HG03025 (cell line): ENCODE measurements around the gene EMX2.
"Not testable (repeated sequence)": the region's sequence is repeated elsewhere in the genome, so short reads cannot be mapped to it uniquely, and the experiment has no call there.

Source experiments
- ATAC-seq: cut with Tn5 transposase; IDR thresholded peaks from one replicate; pipeline ENCODE4 v1.9.1; 2021; ENCODE audit warnings: mild to moderate bottlenecking, moderate library complexity; ENCODE audit not compliant: unreplicated experiment, low FRiP score

EMX2 gene

DNA sequence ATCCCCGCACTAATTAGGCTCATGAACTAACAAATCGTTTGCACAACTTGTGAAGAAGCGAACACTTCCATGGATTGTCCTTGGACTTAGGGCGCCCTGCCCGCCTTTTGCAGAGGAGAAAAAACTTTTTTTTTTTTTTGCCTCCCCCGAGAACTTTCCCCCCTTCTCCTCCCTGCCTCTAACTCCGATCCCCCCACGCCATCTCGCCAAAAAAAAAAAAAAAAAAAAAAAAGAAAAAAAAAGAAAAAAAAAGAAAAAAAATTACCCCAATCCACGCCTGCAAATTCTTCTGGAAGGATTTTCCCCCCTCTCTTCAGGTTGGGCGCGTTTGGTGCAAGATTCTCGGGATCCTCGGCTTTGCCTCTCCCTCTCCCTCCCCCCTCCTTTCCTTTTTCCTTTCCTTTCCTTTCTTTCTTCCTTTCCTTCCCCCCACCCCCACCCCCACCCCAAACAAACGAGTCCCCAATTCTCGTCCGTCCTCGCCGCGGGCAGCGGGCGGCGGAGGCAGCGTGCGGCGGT is at the start of gene EMX2:
Gene EMX2 (plus strand): TSS at position 41 of the 519 bp plus-strand sequence. CDS start 522 bp downstream, outside the sequence.
- no peak for ATAC-seq

DNA sequence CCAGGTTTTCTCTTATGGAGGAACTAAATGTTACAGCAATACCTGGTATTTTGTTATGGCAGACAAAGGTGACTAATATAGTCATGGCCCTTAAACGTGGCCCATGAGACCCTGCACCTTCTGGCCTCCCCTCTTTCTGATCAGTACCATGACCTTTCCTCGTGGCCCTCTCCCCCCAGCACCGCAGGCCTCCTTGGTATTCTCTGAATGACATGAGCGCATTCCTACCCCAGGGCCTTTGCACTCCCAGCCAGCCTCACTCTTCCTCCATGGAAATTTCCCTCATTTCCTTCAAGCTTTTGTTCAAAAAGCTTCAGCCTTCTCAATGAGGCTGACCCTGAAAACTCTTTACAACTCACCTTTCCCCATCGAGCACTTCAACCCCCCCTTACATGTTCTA is 46.5 kb upstream of the EMX2 start:
- no peak for ATAC-seq

DNA sequence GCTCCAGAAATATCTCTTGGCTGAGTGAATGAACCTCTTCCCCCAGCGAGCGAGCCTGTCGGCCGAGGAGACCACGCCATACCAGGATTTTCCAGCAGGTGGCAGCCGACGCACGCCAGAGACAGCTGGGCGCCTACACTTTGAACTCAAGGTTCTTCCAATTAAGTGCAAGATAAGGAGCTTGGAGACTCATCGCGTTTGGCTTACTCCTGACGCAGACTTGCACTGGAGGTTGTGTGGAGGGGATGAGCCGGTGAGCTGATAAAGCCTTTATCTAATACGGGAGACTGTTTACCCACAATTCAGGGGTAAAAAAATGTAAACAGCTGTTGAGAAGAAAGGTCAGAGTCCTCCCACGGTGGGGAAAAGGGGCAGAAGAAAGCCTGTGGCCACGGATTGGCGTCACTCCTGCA is 45.9 kb upstream of the EMX2 start:
- ATAC-seq = peak; percentile 61

DNA sequence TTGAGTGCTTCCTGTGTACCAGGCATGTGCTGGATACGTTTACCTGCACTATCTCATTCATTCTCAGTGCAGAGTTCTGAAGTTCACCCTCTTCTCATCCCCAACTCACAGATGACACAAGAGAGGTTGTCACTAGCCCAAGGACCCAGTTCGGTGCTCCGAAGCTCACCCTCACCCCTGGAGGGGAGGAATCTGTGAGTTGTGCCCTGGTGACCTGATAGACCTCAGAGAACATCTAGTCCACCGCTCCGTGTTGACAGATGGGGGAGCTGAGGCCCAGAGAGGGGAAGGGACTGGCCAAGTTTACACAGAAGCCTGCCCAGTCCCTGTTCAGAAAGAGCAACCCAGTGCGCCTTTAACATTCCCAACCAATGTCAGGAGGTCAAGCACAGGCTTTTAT is 44.8 kb upstream of the EMX2 start:
- no peak for ATAC-seq

DNA sequence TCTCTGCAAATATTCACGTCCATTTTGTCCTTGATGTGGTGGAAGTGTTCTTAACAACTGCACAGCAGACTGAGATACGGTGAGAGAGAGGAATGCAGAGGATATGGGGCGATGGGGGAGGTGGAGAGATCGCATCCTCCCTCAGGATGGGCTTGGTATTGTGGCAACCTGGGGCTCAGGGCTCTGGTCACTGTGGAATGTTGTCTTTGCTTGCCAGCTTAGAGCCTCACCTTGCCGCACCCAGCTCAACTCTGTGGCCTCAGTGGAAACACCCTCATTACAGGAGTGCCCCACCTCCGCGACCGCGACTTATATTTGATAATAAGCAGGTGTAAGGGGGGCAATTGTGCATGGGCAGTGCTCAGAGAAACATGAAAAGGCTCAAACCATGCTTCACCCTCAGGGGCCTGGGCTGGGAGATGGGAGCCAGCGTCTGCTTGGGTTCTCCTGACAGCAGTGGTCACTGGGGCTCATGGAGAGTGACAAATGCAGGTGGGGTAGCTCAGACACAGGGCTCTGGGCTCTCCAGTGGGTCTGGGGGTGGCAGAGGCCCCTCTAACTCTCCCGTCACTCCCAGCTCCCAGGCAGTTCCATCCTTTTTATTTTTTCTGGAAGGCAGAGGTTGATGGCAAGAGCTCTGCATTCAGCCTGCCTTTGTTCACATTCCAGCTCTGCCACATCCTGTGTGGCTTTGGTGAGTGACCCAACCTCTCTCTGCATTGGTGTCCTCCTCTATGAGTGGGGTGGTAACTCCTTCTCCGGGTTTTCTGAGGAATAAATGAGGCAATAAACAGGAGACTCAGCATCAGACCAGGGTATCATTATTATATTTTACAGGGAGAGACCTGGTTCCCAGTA is 43.1 kb upstream of the EMX2 start:
- no peak for ATAC-seq

DNA sequence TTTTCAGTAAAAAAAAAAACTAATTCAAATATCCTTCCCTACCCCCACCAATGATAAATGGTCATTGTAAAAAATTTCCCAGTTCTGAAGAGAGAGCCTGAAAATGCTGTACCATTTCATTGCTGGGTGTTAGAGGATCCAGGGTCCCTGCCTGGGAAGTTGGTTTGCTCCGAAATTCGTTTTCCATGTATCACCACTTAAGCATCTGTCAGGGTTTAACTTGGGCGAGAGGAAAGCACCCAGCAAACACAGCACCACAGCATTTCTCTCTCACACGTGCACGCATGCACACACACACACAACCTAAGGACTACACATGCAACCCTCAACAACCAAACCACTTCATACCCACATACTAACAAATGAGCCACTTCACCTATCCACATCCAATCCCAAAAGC is 42.1 kb upstream of the EMX2 start:
- ATAC-seq = no peak

DNA sequence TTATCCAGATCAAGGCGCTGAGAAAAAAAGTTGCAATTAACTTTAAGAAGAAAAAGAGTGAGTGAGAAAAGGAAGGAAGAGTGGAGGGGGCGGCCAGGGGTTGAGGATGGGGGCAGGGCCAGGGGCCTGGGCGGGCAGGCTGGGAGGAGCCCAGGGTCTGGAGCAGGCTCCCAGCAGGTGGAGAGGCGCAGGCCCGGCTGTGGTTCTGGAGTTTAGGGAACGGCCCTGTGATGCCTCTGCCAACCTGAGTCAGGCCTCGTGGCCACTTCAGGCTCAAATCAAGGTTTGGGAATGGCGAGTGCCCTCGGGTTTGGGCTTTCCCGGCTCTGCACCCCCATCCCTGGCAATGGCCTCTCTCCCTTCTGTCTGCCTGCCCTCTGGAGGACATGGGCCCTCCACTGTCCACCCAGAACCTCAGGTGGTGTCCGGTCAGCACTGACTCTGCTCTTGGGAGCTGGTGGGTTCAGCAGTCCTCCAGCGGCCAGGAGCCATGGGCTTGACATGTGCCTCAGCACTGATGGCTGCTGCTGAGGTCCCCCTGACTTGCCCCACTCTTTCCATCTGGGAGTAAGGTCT is 41.0 kb upstream of the EMX2 start:
- ATAC-seq = no peak

DNA sequence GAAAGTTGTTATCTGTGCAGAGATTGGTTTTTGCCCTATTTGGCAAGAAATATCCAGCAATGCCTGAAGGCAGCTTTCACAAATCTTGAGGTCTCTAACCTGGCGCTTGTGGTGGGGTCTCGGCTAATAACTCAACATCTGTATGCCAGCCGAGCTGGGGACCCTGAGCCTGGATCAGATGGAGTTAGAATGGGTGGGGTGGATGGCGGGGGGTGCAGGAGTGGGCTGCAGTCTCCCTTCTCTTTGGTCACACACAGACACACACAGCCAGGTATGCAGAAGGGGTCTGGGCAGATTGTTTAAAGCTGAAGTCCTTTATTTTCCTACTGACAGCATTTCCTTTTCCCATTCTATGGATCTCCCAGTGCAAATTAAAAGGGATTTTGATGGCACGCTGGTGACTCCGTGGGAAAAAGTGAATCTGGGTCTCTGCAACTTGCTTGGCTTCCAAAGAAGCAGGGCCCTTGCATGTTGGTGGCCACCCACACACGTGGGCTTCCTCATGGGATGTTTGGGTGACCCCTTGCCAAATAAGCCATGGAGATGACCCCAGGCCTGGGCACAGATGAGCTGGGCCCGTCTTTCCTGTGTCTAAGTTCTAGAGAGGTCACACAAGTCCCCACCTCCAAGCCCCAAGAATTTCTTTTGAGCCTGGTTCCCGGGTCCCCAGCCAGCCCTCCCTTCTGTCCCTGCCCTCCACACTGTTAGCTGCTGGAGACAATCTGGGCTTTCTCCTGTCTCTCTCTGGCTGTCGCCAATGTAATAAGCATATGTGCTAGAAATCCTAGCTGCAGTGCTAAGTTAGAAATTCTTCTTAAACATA is 39.9 kb upstream of the EMX2 start:
- no peak for ATAC-seq

DNA sequence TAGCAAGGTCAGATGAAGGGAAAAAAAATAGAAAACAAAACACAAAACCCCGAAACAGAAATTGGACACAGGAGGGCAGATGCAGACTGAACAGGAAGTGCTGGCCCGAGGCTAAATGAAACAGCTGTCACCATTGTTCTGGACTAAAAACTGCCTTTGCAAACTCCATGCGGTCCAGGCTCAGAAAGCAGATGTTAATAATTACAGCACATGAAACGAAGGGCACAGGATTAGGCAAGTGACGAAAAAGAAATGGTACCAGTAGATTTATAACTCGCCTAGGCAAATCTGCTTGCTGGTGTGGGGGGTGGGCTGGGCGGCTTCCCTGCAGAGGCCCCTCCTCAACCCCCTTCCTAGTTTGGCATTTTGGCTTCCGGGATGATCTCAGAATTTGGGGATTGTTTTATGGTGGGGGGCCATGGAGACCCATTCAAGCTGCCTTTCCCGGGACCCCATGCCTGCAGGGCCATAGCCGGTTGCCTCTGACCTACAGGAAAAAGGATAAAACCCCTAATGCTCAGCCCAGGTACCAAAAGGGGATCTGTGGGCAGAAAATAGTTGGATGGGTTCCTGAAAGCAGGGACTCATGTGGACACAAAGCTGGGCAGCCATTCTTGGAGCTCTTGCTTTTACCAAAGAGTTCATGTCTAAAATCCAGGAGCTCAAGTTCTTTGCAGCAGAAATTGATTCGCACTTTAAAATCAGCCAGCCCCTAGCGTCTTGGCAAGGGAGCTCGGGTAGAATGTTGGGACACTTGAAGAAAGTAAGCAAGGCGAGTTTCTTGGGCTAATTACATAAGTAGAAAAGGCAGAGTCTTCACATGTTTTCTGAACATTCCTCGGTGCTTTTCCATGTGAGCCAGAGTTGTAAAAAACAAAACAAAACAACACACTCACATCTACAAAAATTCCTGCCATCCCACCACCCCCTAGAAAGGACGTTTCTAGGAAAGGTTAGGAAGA is 39.0 kb upstream of the EMX2 start:
- no peak for ATAC-seq

DNA sequence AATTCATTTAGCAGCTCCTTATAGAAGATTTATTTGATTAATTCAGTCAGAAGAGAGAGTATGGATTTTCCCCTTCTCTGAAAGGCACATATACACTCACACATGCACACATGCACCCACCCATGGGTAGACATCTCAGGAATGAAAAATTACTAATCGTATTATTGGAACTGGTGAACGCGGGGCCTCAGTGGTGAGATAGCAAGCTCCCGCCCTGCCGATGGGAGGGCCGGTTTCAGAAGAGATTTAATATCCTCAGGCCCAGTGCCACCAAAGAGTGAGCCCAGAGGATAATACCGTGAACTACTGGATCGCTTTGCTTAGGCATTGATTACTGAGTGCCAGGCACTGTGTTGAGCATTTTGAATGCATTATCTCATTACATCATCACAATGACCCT is 38.0 kb upstream of the EMX2 start:
- no peak for ATAC-seq

DNA sequence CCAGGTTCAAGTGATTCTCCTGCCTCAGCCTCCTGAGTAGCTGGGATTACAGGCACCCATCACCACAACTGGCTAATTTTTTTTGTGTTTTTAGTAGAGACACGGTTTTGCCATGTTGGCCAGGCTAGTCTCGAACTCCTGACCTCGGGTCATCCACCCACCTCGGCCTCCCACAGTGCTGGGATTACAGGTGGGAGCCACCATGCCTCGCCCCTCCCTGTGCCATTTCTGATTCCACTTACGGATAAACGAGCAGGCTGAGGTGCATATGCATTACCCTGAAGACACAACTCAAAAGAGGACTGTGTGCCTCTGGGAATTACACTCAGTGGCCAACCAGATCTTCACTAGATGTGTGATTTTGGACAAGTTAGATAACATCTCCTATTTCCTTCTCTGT is 35.5 kb upstream of the EMX2 start:
- not testable (repeated sequence) for ATAC-seq

DNA sequence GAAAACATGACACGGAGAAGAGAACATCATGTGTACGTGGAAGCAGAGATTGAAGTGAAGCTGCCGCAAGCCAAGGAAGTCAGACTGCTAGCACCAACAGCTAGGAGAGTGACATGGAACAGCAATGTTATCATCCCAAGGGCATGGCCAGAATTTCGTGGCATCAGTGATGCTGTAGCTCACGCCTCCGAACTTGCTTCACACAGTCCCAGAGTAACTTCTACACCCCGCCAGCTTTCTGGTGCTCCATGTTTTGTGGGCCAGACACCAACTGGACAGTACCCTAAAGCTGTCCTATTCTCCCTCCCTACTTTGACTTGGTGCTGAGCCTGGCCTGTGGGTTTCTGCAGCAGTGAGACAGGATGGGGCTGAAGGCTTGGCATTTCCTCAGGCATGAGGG is 33.0 kb upstream of the EMX2 start:
- no peak for ATAC-seq

DNA sequence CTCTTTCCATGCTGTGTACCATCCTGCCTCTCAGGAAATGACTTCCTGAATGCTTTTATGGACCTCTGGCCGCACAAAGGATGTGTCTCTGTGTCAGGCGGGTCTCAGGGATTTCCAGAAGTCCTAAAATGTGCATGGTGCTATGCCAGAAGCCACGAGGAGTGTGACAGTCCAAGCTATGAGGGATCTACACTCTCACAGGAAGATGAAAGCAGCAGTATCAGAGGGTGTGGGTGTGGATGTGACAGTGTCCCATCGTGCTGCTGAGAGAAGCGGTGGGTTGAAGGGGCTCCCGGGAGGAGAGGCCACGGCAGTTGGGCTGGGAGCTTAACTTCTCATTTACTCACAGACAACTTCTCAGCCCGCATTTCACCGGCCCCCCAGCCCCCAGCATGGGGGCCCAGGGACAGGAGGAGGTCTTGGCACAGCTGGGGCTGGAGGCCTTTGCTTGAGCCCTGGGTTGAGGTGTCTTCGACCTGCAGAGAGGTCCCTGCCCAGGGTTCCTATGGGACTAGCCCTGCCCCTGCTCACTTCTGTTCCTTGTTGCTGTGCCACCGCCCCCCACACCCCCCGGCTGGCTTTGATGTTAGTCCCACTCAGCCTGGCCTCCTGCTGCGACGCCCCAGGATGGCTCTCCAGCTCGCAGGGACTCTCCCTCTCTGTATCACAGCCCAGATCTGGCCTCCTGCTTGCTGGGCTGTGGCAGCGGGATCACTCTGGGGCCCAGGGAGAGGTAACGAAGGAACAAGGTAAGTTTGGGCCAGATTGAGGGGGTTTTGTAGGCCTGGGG is 30.8 kb upstream of the EMX2 start:
- ATAC-seq = no peak

DNA sequence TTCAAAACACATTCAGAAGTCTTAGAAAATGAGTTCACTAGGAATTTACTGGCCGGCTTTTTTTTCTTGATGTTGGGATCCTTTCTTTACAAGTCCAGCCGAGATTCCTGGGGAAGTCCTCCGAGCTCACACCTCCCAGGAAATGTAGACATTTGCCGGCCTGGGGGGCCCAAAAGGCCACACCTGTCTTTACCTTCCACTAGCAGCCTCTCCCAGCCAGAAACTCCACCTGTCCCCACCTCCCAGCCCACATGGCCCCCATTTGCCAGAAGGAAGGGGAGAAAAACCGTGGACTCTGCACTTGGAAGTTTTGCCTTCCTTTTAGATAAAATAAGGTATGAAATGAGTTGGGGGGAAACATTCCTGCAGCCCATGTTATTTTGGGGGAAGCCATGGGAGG is 27.6 kb upstream of the EMX2 start:
- no peak for ATAC-seq

DNA sequence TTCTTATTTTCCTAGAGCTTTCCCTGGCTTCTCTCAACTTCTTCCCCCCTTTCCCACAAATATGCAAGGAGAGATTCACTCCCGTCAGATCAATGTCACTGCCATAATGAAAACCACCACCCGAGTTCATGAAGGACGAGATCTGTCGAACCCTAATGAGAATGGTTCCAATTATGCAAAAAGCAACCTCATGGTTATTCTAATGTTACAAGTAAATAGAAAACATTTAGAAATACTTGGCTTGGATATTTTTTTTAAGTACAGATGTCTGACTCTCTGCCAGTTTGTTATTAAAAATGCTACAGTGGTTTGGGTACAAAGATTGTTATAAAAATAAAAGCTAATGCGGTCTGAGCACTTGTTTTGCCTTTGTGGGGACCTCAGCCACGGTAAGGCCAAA is 25.9 kb upstream of the EMX2 start:
- no peak for ATAC-seq

DNA sequence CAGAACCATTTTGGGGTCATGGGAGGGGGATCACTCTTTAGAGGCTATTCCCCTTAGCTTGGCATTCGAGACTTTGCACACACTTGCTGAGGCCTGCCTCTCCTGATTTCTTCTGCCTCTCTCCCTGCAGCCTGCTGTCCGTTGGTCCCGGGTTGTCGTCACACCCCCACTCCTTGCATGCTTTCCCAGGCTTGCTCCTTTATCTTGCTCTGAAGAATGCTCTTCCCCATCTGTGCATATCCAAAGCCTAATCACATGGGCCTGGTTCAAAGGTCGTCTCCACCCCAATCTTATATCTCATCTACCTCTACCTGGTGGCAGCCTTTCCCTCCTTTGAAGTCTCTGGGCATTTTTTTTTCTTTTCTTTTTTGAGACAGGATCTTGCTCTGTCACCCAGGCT is 24.3 kb upstream of the EMX2 start:
- no peak for ATAC-seq

DNA sequence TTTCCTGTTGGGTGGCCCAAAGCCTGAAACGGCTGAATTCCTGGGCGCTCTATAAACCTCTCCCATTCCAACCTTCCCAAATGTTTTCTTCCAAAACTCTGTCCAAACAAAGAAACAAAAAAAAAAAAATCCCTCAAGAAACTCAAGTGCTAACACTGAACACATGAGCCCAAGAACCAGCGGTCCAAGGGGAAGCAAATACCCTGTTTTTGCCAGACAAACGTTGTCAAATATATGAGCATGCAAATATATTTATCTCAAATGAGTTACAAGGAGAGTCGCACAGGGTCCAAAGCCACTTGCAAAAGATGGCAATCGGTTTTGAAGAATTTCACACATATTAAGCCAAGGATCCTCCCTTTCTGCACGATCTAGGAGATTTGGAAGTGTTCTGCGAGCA is 23.3 kb upstream of the EMX2 start:
- ATAC-seq = no peak

DNA sequence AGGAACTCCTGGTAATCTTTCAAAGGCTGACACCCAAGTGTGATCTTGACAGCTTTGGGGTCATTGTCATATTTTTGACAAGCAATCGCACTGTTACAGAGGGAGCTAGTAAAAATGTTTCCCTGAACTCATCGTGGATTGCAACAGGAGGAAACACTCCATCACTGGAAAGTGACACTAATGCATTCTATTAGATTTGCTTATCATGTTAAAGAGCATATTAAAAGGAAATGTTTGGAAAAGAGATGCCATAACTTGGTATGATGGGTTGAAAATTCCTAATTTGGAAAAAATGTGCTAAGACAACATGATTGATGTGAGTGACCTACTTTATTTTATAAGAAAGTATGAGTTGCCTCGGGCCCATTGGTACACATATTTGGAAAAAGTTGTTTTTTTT is 22.7 kb upstream of the EMX2 start:
- no peak for ATAC-seq

DNA sequence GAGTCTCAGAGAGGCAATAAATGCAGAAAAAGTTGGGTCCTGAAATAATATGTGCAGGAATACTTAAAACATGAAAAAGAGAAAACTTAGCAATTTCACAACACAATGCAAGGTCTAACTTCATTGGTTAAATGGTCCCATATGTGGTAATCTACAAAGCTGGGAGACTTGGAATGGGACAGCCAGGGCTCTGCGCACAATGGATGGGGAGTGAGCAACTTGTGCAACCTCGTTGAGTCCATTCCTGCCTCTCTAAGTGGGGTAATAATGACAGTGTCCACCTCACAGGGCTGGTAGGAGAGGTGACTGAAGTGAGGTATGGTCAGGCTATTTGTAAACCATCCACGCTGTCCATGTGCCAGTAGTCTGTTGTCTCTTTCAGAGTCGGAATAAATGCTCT is 11.8 kb upstream of the EMX2 start:
- no peak for ATAC-seq
